ENCODE measurements around the gene BICD2. TPM values are rescaled to one million over a fixed set of nuclear protein-coding genes. Genes with fewer than 3 reads are reported as not detected.

Gene BICD2
- total and polyA plus RNA-seq, 4 donors: 8.9 to 37.2 (median 24.3) TPM

DNA sequence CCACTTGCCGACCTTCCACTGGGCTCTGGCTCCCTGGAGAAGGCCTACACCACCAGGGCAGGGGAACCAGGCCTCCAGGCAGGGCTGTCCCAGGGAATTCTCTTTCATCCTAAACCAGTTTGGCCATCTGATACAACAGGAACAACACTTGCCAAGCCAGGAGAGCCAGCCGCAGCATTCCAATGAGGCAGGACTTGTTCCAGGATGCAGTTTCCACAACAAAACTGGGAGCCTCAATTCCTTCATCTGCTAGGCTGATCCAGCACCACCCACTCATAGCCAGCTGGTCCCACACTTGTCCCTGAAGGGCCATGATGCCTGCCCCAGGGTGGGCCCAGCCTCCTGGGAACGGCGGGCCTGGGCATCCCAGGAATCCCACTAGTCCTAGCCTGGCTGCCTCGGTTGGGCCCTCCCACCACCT, 26.0 kb downstream of the BICD2 start:
- Histone ChIP-seq H3K27ac (ENCODE audit: low read depth in 1 of 2, low read length in 2 of 2) (peak overlapping the region in 1 of 2 donors; percentile 9), H3K4me1 (ENCODE audit: control insufficient read depth in 1 of 2, insufficient read depth in 2 of 2, low read length in 2 of 2) (peaks cover 0 to 3% of the 10 kb centered on the region in 2 donors), H3K9me3 (ENCODE audit: control insufficient read depth, low read length) (no peaks in the 10 kb centered on the region), H3K27me3 (ENCODE audit: control insufficient read depth in 1 of 2, insufficient read depth in 2 of 2, low read length in 1 of 2) (no peaks in the 10 kb centered on the region), H3K4me3 (ENCODE audit: low read length in 2 of 2) (no peak overlapping the region), H3K36me3 (ENCODE audit: control insufficient read depth in 1 of 2, insufficient read depth in 2 of 2, low read length in 1 of 2) (no peaks in the 10 kb centered on the region)
- WGBS, 2 donors: 45 to 47% methylated on average over 5 of the region's 5 CpGs
- ATAC-seq (ENCODE audit: low FRiP score): no peak
- peak in 1 of 2 donors; percentile 61 for DNase-seq
- intact Hi-C loops (cut with DNase I): no loop called here

DNA sequence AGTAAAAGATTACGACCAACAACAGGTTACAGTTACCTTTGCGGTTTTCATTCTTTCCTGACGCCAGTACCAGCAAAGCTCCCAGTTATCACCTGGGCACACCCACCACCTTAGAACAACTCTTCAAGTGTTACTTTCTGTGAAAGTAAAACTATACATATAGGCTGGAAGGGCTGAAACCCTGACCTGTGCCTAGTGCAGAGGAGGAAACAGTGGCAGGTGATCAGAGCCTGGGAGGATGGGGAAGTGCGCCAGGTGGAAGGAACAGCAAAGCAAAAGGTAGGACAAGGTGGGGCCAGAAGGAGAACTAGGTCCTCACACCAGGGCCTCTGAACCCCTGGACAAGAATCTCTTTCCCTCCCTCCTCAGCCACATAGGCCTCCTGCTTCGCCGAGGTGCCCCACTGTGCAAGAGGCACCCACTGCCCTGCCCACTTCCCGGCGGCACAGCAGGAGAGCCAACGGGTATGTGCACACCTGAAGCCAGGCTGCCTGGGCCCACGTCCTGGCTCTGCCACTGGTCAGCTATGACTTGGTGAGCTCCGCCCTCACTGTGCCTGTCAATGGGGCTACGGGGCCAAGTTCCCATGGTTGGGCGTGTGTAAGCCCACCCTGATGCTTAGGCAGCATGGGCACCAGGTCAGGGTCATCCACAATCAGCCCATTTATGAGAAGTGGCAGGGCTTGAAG, 26.9 kb downstream of the BICD2 start:
- WGBS, 2 donors: 90 to 92% methylated on average over 13 of the region's 13 CpGs
- Histone ChIP-seq H3K4me3 (ENCODE audit: low read length in 2 of 2) (no peak overlapping the region), H3K27ac (ENCODE audit: low read depth in 1 of 2, low read length in 2 of 2) (no peak overlapping the region), H3K9me3 (ENCODE audit: control insufficient read depth, low read length) (no peaks in the 10 kb centered on the region), H3K36me3 (ENCODE audit: control insufficient read depth in 1 of 2, insufficient read depth in 2 of 2, low read length in 1 of 2) (no peaks in the 10 kb centered on the region), H3K27me3 (ENCODE audit: control insufficient read depth in 1 of 2, insufficient read depth in 2 of 2, low read length in 1 of 2) (no peaks in the 10 kb centered on the region), H3K4me1 (ENCODE audit: control insufficient read depth in 1 of 2, insufficient read depth in 2 of 2, low read length in 2 of 2) (peaks cover 0 to 3% of the 10 kb centered on the region in 2 donors)
- ATAC-seq (ENCODE audit: low FRiP score): no peak
- intact Hi-C loops (cut with DNase I): no loop called here
- DNase-seq: peak in 1 of 2 donors; percentile 62

GRCh38 chr9:92737216-92737606, 27.4 kb downstream of the BICD2 start:
- no peaks in the 10 kb centered on the region for H3K27me3 ChIP-seq (ENCODE audit: control insufficient read depth in 1 of 2, insufficient read depth in 2 of 2, low read length in 1 of 2)
- no peaks in the 10 kb centered on the region for H3K36me3 ChIP-seq (ENCODE audit: control insufficient read depth in 1 of 2, insufficient read depth in 2 of 2, low read length in 1 of 2)
- no peak overlapping the region for H3K27ac ChIP-seq (ENCODE audit: low read depth in 1 of 2, low read length in 2 of 2)
- H3K4me3 ChIP-seq (ENCODE audit: low read length in 2 of 2): no peak overlapping the region
- 76 to 87% methylated on average over 6 of the region's 6 CpGs for WGBS, 2 donors
- ATAC-seq (ENCODE audit: low FRiP score) (no peak), DNase-seq (peak in 1 of 2 donors; percentile 56)
- peaks cover 0 to 3% of the 10 kb centered on the region in 2 donors for H3K4me1 ChIP-seq (ENCODE audit: control insufficient read depth in 1 of 2, insufficient read depth in 2 of 2, low read length in 2 of 2)
- intact Hi-C loops (cut with DNase I): no loop called here
- no peaks in the 10 kb centered on the region for H3K9me3 ChIP-seq (ENCODE audit: control insufficient read depth, low read length)

- H3K27ac ChIP-seq (ENCODE audit: low read depth in 1 of 2, low read length in 2 of 2): no peak overlapping the region
- no peaks in the 10 kb centered on the region for H3K9me3 ChIP-seq (ENCODE audit: control insufficient read depth, low read length)
- intact Hi-C loops (cut with DNase I): no loop called here
- no peak overlapping the region for H3K4me3 ChIP-seq (ENCODE audit: low read length in 2 of 2)
- DNase-seq (peak; percentile 17 to 27), ATAC-seq (ENCODE audit: low FRiP score) (no peak)
- WGBS, 2 donors: 79 to 91% methylated on average over 9 of the region's 9 CpGs
- no peaks in the 10 kb centered on the region for H3K36me3 ChIP-seq (ENCODE audit: control insufficient read depth in 1 of 2, insufficient read depth in 2 of 2, low read length in 1 of 2)
- peaks cover 0 to 3% of the 10 kb centered on the region in 2 donors for H3K4me1 ChIP-seq (ENCODE audit: control insufficient read depth in 1 of 2, insufficient read depth in 2 of 2, low read length in 2 of 2)
- no peaks in the 10 kb centered on the region for H3K27me3 ChIP-seq (ENCODE audit: control insufficient read depth in 1 of 2, insufficient read depth in 2 of 2, low read length in 1 of 2)
Measured at GRCh38 chr9:92736563-92737215, 27.9 kb downstream of the BICD2 start.

DNA sequence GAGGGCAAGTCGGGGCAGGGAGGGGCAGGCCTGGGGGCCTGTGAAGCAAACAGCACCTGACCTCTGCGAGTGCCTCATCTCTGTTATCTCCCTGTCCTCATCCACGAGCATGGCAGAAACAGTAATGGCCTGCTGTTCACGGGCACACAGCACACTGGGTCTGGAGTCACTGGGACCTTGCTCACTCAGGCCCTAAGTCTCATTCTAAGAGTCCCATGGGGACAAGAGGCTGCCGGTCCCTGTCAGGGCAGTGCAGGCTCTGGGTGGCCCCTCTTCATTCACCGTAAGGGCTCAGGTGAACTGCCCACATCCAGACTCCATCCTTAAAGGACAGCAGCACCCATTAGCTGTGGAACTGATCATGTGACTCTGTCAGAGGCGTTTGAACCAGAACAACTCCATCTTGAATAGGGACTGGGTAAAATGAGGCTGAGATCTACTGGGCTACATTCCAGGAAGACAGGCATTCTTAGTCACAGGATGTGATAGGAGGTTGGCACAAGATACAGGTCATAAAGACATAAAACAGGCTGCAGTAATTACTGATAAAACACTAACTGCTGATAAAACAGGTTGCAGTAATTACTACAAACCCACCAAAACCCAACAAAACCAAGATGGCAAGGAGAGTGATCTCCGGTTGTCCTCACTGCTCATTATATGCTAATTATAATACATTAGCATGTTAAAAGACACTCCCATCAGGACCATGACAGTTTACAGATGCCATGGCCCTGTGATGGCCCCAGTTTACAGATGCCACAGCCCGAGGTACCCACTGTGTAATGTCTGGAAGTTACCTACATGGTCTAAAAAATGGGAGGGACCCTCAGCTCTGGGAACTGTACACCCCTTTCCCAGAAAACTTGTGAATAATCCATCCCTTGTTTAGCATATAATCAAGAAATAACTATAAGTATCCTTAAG, 28.7 kb downstream of the BICD2 start:
- Histone ChIP-seq H3K4me3 (ENCODE audit: low read length in 2 of 2) (no peak overlapping the region), H3K9me3 (ENCODE audit: control insufficient read depth, low read length) (no peaks in the 10 kb centered on the region), H3K4me1 (ENCODE audit: control insufficient read depth in 1 of 2, insufficient read depth in 2 of 2, low read length in 2 of 2) (peaks cover 0 to 3% of the 10 kb centered on the region in 2 donors), H3K27me3 (ENCODE audit: control insufficient read depth in 1 of 2, insufficient read depth in 2 of 2, low read length in 1 of 2) (no peaks in the 10 kb centered on the region), H3K36me3 (ENCODE audit: control insufficient read depth in 1 of 2, insufficient read depth in 2 of 2, low read length in 1 of 2) (no peaks in the 10 kb centered on the region), H3K27ac (ENCODE audit: low read depth in 1 of 2, low read length in 2 of 2) (no peak overlapping the region)
- ATAC-seq (ENCODE audit: low FRiP score): no peak
- DNase-seq: peak in 1 of 2 donors; percentile 53
- WGBS, 2 donors: 78 to 82% methylated on average over 9 of the region's 9 CpGs
- intact Hi-C loops (cut with DNase I): no loop called here

DNA sequence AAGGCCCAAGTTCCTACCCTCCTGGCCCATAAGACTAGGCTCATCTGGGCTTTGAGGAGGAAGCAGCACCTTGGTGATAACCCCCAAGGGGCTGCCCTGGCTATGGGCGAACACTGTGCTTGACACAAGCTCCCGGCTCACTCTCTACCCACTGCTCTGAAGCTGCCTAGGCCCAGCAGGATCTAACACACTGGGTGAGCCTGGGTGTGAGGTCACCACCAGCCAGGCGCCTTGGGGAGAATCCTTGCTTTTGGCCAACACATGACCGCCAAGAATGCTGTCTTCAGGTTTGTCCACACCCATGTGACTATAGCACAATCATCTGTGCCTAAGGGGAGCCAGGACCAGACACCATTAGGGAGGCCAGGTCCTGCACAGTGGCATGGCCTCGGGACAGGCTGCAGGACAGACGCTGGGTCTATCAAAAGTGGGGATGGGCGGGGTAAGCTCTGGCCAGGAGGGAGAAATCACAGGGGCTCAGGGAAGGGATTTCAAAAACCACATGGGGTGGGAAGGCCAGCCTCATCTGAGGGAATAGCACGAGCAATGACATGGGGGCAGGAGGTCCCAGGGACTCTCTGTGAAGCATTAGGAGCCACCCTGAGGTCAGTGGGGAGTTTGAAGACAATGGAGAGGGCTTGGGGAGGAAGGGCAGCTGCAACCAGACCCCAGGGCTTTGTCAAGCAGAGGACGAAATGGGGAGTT, 29.6 kb downstream of the BICD2 start:
- Histone ChIP-seq H3K27me3 (ENCODE audit: control insufficient read depth in 1 of 2, insufficient read depth in 2 of 2, low read length in 1 of 2) (no peaks in the 10 kb centered on the region), H3K9me3 (ENCODE audit: control insufficient read depth, low read length) (no peaks in the 10 kb centered on the region), H3K27ac (ENCODE audit: low read depth in 1 of 2, low read length in 2 of 2) (no peak overlapping the region), H3K4me3 (ENCODE audit: low read length in 2 of 2) (no peak overlapping the region), H3K36me3 (ENCODE audit: control insufficient read depth in 1 of 2, insufficient read depth in 2 of 2, low read length in 1 of 2) (no peaks in the 10 kb centered on the region), H3K4me1 (ENCODE audit: control insufficient read depth in 1 of 2, insufficient read depth in 2 of 2, low read length in 2 of 2) (peaks cover 0 to 3% of the 10 kb centered on the region in 2 donors)
- 91 to 93% methylated on average over 9 of the region's 9 CpGs for WGBS, 2 donors
- DNase-seq (peak in 1 of 2 donors; percentile 54), ATAC-seq (ENCODE audit: low FRiP score) (no peak)
- intact Hi-C loops (cut with DNase I): no loop called here

- Histone ChIP-seq H3K9me3 (ENCODE audit: control insufficient read depth, low read length) (no peaks in the 10 kb centered on the region), H3K4me1 (ENCODE audit: control insufficient read depth in 1 of 2, insufficient read depth in 2 of 2, low read length in 2 of 2) (no peaks in the 10 kb centered on the region), H3K27ac (ENCODE audit: low read depth in 1 of 2, low read length in 2 of 2) (no peak overlapping the region), H3K27me3 (ENCODE audit: control insufficient read depth in 1 of 2, insufficient read depth in 2 of 2, low read length in 1 of 2) (no peaks in the 10 kb centered on the region), H3K4me3 (ENCODE audit: low read length in 2 of 2) (no peak overlapping the region), H3K36me3 (ENCODE audit: control insufficient read depth in 1 of 2, insufficient read depth in 2 of 2, low read length in 1 of 2) (no peaks in the 10 kb centered on the region)
- WGBS, 2 donors: 78 to 81% methylated on average over 8 of the region's 8 CpGs
- intact Hi-C loops (cut with DNase I): no loop called here
- no peak for ATAC-seq (ENCODE audit: low FRiP score)
- peak; percentile 44 to 53 for DNase-seq
Measured at GRCh38 chr9:92730897-92731296, 33.7 kb downstream of the BICD2 start.

- DNase-seq (peak; percentile 43 to 59), ATAC-seq (ENCODE audit: low FRiP score) (no peak)
- intact Hi-C loops (cut with DNase I): loop anchor here in 1 of 2 donors (2.0 kb wide), 1 partner anchor 45 kb away; no protein-coding TSS in a partner anchor
Measured at GRCh38 chr9:92729735-92730155, 34.9 kb downstream of the BICD2 start.

More at GRCh38 chr9:92729735-92730155, 34.9 kb downstream of the BICD2 start:
- no peaks in the 10 kb centered on the region for H3K4me1 ChIP-seq (ENCODE audit: control insufficient read depth in 1 of 2, insufficient read depth in 2 of 2, low read length in 2 of 2)
- no peaks in the 10 kb centered on the region for H3K36me3 ChIP-seq (ENCODE audit: control insufficient read depth in 1 of 2, insufficient read depth in 2 of 2, low read length in 1 of 2)
- 82 to 84% methylated on average over 9 of the region's 9 CpGs for WGBS, 2 donors
- H3K9me3 ChIP-seq (ENCODE audit: control insufficient read depth, low read length): no peaks in the 10 kb centered on the region
- H3K4me3 ChIP-seq (ENCODE audit: low read length in 2 of 2): no peak overlapping the region
- H3K27me3 ChIP-seq (ENCODE audit: control insufficient read depth in 1 of 2, insufficient read depth in 2 of 2, low read length in 1 of 2): no peaks in the 10 kb centered on the region
- no peak overlapping the region for H3K27ac ChIP-seq (ENCODE audit: low read depth in 1 of 2, low read length in 2 of 2)
